B cell (primary cell): ENCODE data around the gene RNF39.

Experiments
- EZH2 ChIP-seq: IDR thresholded peaks from 2 replicates; pipeline ENCODE4 v1.6.1; 2012; ENCODE audit warnings: borderline replicate concordance, low read depth, mild to moderate bottlenecking, moderate library complexity, low read length; ENCODE audit not compliant: insufficient read depth, poor library complexity, severe bottlenecking
- TF ChIP-seq, protein P1 (sequence below): fragments of 200-600 bp; IDR thresholded peaks from one replicate; pipeline ENCODE4 v1.8.0; 2022; ENCODE audit warnings: antibody characterized with exemption, mild to moderate bottlenecking

DNA sequence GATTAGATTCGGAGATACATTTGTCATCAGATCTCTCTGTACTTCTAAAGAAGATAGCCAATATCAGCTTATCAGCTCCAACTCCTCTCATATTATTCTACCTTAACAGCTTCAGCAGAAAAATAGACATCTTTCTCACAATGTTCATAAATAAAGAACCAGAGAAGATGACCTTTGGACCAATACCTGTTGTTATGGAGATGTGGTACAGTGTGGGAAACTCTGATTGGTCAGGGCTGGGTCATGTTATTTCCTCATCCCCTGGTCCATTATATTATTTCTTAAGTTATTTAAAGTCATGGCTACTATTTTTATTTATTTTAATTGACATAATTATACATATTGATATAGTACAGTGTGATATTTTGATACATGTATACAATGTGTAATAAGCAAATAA, 50.4 kb downstream of the RNF39 start:
- TF ChIP-seq, protein P1, sequence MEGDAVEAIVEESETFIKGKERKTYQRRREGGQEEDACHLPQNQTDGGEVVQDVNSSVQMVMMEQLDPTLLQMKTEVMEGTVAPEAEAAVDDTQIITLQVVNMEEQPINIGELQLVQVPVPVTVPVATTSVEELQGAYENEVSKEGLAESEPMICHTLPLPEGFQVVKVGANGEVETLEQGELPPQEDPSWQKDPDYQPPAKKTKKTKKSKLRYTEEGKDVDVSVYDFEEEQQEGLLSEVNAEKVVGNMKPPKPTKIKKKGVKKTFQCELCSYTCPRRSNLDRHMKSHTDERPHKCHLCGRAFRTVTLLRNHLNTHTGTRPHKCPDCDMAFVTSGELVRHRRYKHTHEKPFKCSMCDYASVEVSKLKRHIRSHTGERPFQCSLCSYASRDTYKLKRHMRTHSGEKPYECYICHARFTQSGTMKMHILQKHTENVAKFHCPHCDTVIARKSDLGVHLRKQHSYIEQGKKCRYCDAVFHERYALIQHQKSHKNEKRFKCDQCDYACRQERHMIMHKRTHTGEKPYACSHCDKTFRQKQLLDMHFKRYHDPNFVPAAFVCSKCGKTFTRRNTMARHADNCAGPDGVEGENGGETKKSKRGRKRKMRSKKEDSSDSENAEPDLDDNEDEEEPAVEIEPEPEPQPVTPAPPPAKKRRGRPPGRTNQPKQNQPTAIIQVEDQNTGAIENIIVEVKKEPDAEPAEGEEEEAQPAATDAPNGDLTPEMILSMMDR, result no peak
- TF ChIP-seq EZH2, result no peak
